OCI-LY3 (cell line): ENCODE results near the gene POLR1B.

Source experiments
- H2AFZ ChIP-seq: fragments of 200-600, 300-600 bp; shearing (Covaris generic); 2 replicates; pipeline ENCODE4 v1.6.0; 2014; ENCODE audit warnings: antibody characterized with exemption, low read depth, low read length
- H3K27ac ChIP-seq: fragments of 200-600, 300-600 bp; sonication (generic); 2 replicates; pipeline ENCODE4 v1.5.1; 2014; ENCODE audit warnings: mild to moderate bottlenecking, low read length, moderate library complexity, mixed read lengths
- H3K27me3 ChIP-seq: fragments of 200-600, 300-600 bp; sonication (generic); 2 replicates; pipeline ENCODE4 v1.6.1; 2014; ENCODE audit warnings: low read depth, low read length, mixed read lengths
- H3K36me3 ChIP-seq: fragments of 200-600, 300-600 bp; sonication (generic); replicated peaks from 2 replicates; pipeline ENCODE3; 2014; ENCODE audit warnings: low read depth, low read length, mixed read lengths
- H3K4me1 ChIP-seq: fragments of 300-600, 200-600 bp; sonication (generic); 2 replicates; pipeline ENCODE4 v1.6.1; 2014; ENCODE audit warnings: low read length, mixed read lengths
- H3K4me2 ChIP-seq: fragments of 200-600, 300-600 bp; sonication (generic); 2 replicates; pipeline ENCODE4 v1.6.1; 2014; ENCODE audit warnings: low read length, mixed read lengths
- H3K4me3 ChIP-seq: fragments of 300-600, 200-600 bp; sonication (generic); 2 replicates; pipeline ENCODE4 v1.5.1; 2014; ENCODE audit warnings: antibody characterized with exemption, mild to moderate bottlenecking, low read length, moderate library complexity
- H3K79me2 ChIP-seq: fragments of 300-600, 200-600 bp; shearing (Covaris generic); 2 replicates; pipeline ENCODE4 v1.6.1; 2014; ENCODE audit warnings: mild to moderate bottlenecking, low read length, mixed read lengths
- H3K9ac ChIP-seq: fragments of 300-600, 200-600 bp; shearing (Covaris generic); 2 replicates; pipeline ENCODE4 v1.6.0; 2014; ENCODE audit warnings: mild to moderate bottlenecking, low read length, moderate library complexity
- H3K9me3 ChIP-seq: fragments of 200-600, 300-600 bp; shearing (Covaris generic); 2 replicates; pipeline ENCODE4 v1.6.1; 2014; ENCODE audit warnings: low read length, mixed read lengths; ENCODE audit not compliant: insufficient read depth
- H4K20me1 ChIP-seq: fragments of 200-600, 300-600 bp; sonication (generic); 2 replicates; pipeline ENCODE4 v1.6.1; 2016; ENCODE audit warnings: low read length, mixed read lengths; ENCODE audit not compliant: insufficient read depth
- EZH2phosphoT487 ChIP-seq: fragments of 200-600 bp; shearing (Covaris generic); IDR thresholded peaks from 2 replicates; pipeline ENCODE4 v1.6.1; 2018; ENCODE audit warnings: antibody characterized with exemption, mixed run types, low read depth
- TF ChIP-seq, protein P1 (sequence below): fragments of 200-600, 300-600 bp; sonication (generic); IDR thresholded peaks from 2 replicates; pipeline ENCODE4 v1.5.1; 2014; ENCODE audit warnings: antibody characterized with exemption, low read length, low read depth

POLR1B gene

DNA sequence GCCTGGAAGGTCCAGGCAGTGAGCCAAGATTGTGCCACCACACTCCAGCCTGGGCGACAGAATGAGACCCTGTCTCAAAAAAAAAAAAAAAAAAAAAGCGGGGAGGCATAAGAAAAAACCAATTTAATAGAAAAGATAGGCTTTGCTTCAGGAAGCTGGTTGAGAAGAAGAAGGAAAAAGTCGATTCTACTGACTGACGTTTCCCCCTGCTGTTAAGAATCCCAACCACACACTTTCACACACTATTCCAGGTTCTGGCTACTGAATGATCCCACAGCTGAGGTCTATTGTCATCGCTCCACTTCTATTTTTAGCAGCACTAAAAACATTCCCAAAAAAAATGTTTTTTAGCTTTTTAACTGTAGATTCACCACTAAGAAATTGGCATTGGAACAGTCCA, 35.5 kb downstream of the POLR1B start:
- no peaks in the 10 kb centered on the region for H3K27me3 ChIP-seq
- peaks cover 36% of the 10 kb centered on the region for H3K79me2 ChIP-seq
- H3K4me1 ChIP-seq = peaks cover 4% of the 10 kb centered on the region; the same call in 1 of the 2 replicates
- H4K20me1 ChIP-seq = no peaks in the 10 kb centered on the region
- H3K4me2 ChIP-seq = no peak overlapping the region
- H3K4me3 ChIP-seq = no peak overlapping the region
- no peak overlapping the region for H2AFZ ChIP-seq
- H3K36me3 ChIP-seq = peaks cover 37% of the 10 kb centered on the region
- no peak overlapping the region for H3K9ac ChIP-seq
- H3K27ac ChIP-seq = no peak overlapping the region
- no peaks in the 10 kb centered on the region for H3K9me3 ChIP-seq
- no peak for TF ChIP-seq EZH2phosphoT487
- TF ChIP-seq, protein P1, sequence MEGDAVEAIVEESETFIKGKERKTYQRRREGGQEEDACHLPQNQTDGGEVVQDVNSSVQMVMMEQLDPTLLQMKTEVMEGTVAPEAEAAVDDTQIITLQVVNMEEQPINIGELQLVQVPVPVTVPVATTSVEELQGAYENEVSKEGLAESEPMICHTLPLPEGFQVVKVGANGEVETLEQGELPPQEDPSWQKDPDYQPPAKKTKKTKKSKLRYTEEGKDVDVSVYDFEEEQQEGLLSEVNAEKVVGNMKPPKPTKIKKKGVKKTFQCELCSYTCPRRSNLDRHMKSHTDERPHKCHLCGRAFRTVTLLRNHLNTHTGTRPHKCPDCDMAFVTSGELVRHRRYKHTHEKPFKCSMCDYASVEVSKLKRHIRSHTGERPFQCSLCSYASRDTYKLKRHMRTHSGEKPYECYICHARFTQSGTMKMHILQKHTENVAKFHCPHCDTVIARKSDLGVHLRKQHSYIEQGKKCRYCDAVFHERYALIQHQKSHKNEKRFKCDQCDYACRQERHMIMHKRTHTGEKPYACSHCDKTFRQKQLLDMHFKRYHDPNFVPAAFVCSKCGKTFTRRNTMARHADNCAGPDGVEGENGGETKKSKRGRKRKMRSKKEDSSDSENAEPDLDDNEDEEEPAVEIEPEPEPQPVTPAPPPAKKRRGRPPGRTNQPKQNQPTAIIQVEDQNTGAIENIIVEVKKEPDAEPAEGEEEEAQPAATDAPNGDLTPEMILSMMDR = no peak

DNA sequence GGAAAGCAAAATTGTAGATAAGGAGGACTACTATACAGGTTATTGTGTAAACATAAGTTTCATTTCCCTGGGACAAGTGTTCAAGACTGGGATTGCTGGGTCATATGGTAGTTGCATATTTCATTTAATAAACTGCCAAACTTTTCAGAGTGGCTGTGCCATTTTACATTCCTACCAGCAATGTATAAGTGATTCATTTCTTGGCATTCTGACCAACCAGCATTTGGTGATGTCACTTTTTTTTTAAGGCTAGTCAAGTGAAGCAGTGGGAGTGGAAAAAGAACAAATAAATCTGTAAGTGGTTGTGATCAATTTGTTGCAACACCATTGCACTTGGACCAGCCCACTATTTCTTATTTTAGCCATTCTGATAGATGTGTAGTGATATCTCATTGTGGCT, 37.0 kb downstream of the POLR1B start:
- Histone ChIP-seq H2AFZ (no peak overlapping the region), H3K36me3 (peaks cover 30% of the 10 kb centered on the region), H3K27ac (no peak overlapping the region), H3K27me3 (no peaks in the 10 kb centered on the region), H3K4me2 (no peak overlapping the region), H3K79me2 (peaks cover 39% of the 10 kb centered on the region), H3K9me3 (no peaks in the 10 kb centered on the region), H3K4me1 (peaks cover 10% of the 10 kb centered on the region), H3K4me3 (no peak overlapping the region), H3K9ac (no peak overlapping the region), H4K20me1 (no peaks in the 10 kb centered on the region)
- TF ChIP-seq EZH2phosphoT487 = no peak
- TF ChIP-seq, protein P1 = no peak

DNA sequence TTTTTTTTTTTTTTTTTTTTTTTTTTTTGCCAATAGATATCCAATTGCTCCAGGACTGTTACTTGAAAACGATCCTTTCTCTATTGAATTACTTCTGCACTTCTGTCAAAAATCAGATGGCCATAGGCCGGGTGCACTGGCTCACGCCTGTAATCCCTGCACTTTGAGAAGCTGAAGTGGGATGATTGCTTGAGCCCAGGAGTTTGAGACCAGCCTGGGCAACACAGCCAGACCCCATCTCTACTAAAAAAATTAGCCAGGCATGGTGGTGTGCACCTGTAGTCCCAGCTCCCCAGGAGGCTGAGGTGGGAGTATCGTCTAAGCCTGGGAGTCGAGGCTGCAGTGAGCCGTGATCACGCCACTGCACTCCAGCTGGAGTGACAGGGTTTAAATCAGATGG, 37.8 kb downstream of the POLR1B start:
- peaks cover 11% of the 10 kb centered on the region for H3K4me1 ChIP-seq
- H2AFZ ChIP-seq = no peak overlapping the region
- no peaks in the 10 kb centered on the region for H3K27me3 ChIP-seq
- H3K27ac ChIP-seq = no peak overlapping the region
- no peaks in the 10 kb centered on the region for H3K9me3 ChIP-seq
- H3K36me3 ChIP-seq = peaks cover 24% of the 10 kb centered on the region
- no peak overlapping the region for H3K4me2 ChIP-seq
- no peak for TF ChIP-seq EZH2phosphoT487
- TF ChIP-seq, protein P1 = no peak
- no peak overlapping the region for H3K9ac ChIP-seq
- no peaks in the 10 kb centered on the region for H4K20me1 ChIP-seq
- no peak overlapping the region for H3K4me3 ChIP-seq
- peaks cover 38% of the 10 kb centered on the region for H3K79me2 ChIP-seq

DNA sequence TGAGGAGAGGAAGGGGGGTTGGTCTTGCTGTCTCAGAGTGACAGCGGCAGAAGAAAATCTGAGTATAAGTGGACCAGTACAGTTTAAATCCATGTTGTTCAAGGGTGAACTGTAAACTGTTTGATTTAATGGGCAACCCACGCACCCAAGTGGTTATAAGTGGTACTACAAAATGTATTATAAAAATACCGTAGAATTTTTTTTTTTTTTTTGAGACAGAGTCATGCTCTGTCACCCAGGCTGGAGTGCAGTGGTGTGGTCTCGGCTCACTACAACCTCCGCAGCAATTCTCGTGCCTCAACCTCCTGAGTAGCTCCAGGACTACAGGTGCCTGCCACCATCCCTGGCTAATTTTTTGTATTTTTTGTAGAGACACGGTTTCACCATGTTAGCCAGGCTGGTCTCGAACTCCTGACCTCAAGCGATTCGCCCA, 40.1 kb downstream of the POLR1B start:
- Histone ChIP-seq H3K27me3 (no peaks in the 10 kb centered on the region), H3K27ac (no peak overlapping the region), H2AFZ (no peak overlapping the region), H4K20me1 (no peaks in the 10 kb centered on the region), H3K79me2 (peaks cover 28% of the 10 kb centered on the region), H3K4me2 (no peak overlapping the region), H3K4me1 (peaks cover 17% of the 10 kb centered on the region), H3K9me3 (no peaks in the 10 kb centered on the region), H3K4me3 (no peak overlapping the region), H3K9ac (no peak overlapping the region), H3K36me3 (peaks cover 7% of the 10 kb centered on the region)
- TF ChIP-seq, protein P1 = peak; percentile 45
- no peak for TF ChIP-seq EZH2phosphoT487
